GM04503 (cell line): ENCODE measurements around the gene LAMA5.

Experiments
- DNase-seq: peaks from one replicate; pipeline ENCODE4 v3.0.0-alpha.2; 2012; ENCODE audit warnings: low read depth

LAMA5 gene

DNA sequence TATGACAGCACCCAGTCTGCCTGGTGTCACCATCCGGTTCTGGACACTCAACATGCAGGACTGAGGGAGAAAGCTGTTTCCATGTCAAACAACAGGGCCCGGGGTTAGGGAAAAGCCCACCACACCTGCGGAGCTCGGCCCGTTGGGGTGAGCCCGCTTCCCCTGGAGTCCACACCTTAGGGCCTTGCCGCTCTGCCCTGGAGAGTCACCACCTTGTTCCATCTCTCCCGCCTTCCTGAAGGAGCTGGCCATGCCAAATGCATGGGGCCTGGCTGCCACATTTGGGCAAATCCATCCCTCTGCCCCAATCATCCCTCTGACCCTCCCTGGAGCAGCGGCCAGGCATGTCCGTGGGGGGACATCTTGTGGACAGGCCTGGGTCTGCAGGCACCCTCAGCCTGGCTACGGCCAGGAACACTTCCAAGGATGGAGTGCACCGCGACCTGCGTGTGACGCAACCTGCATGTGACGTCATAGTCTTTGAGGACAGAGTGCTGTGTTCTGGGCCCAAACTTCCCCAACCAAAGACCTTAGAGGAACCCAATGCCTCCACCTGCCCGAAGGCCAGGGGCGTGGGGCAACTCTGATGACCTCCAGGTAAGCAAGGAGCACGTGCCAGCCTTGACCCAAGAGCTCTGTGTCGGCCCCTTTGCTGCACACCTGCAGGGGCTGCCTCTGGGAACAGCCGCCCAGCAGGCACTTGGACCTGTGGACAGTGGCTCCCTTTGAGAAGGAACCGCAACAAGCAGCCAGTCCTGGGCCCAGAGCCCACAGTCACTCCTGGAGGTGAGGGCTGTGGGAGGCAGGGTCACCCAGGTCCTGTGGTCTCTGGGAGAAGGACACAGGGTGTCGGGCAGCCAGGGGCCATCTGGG, 38.2 kb upstream of the LAMA5 start:
- DNase-seq, result no peak

- no peak for DNase-seq
Measured at GRCh38 chr20:62404761-62405107, 37.6 kb upstream of the LAMA5 start.

DNA sequence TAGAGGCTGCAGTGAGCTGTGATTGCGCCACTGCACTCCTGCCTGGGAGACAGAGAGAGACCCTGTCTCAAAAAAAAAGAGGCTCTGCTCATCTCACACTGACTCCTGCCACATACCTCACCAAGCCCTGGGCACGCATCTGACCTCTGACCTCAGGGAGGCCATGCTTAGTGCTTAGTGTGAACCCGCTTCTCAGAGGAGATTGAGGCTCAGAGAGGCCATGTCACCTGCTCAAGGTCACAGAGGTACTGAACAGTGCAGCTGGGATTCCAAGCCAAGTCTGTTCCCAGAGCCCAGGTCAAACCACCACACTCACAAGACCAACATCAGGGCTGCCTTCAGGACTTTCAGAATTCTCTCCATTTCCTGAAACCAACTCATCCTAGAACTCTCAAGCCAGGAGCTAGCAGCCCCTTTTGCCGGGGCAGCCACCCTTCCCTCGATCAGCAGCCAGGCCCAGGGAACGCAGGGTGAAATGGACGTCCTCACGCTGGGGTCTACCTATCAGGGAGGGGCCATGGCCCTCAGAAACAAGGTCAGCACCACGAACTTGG, 37.1 kb upstream of the LAMA5 start:
- no peak for DNase-seq

DNA sequence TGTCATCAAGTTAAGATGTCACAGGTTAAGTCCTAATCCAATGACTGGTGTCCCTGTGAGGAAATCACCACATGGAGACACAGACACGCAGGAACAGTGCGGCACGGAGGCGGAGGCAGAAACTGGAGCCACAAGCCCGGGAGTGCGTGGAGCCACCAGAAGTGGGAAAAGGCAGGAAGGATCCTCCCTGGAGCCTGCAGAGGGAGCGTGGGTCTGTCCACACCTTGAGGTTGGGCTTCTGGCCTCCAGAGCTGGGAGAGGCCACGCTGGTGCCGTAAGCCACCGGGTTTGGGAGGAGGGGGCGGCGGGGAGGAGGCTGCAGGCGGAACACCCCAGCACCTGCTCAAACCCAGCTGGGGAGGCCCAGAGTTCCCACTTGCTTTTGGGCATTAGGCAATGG, 36.2 kb upstream of the LAMA5 start:
- DNase-seq, result no peak

- DNase-seq, result no peak
Measured at GRCh38 chr20:62402456-62403150, 35.5 kb upstream of the LAMA5 start.

DNA sequence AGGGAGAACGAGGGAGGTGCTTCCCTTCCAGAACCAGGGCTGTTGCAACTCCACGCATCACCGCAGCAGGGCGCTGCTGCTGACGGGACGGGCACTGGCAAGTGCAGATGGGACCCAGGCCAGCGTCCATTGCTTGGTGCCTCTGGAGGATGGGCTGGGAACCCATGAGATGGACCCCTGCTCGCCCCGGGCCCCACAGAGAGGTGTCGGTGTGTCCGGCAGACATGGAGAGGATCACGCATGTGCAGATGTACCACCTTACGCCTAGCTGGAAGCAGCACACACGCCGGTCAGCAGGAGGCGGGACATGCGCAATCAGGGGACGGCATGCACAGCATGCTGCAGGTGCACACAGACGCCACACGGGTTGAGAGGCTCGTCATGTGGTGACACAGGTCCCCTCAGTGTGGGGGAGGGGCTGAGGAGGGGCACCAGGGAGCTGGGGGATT, 34.2 kb upstream of the LAMA5 start:
- no peak for DNase-seq

DNA sequence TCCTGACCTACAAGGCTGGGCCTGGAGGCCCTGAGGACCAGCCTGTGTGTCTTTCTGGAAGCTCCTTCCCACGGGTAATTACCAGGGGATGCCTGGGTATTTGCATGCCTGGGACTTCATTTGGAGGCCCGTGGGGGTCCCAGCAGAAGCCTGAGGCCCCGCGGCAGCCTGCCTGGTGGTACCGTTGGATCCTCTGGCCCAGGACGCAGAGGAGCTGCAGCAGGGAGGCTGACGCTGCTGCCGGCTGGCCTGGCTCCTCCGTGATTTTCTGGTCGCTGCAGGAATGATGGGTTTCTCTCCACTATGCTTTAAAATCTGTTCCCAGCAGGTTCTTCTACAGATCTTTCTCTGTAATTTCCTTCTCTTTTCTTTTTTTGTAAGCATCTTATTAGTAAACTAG, 33.4 kb upstream of the LAMA5 start:
- no peak for DNase-seq

DNA sequence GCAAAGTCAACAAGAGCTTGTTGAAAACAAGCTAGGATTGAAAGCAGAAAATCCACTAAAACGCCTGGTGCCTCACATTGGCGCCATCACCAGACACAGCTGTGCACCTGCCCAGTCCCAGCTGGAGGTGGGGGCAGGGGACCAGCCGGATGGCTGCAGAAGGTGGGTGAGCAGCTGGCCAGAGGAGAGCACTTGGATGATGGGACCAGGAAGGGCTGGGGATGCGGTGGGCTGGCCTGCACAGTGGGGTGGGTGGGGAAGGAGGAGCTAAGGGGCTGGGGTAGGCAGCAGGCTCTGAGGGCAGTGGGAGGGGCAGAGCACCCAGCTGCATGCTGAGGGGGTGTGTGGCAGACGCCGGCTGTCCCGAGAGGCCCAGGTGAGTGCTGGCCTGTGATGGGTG, 32.9 kb upstream of the LAMA5 start:
- DNase-seq, result no peak

GRCh38 chr20:62398120-62398821, 31.2 kb upstream of the LAMA5 start:
- no peak for DNase-seq

DNA sequence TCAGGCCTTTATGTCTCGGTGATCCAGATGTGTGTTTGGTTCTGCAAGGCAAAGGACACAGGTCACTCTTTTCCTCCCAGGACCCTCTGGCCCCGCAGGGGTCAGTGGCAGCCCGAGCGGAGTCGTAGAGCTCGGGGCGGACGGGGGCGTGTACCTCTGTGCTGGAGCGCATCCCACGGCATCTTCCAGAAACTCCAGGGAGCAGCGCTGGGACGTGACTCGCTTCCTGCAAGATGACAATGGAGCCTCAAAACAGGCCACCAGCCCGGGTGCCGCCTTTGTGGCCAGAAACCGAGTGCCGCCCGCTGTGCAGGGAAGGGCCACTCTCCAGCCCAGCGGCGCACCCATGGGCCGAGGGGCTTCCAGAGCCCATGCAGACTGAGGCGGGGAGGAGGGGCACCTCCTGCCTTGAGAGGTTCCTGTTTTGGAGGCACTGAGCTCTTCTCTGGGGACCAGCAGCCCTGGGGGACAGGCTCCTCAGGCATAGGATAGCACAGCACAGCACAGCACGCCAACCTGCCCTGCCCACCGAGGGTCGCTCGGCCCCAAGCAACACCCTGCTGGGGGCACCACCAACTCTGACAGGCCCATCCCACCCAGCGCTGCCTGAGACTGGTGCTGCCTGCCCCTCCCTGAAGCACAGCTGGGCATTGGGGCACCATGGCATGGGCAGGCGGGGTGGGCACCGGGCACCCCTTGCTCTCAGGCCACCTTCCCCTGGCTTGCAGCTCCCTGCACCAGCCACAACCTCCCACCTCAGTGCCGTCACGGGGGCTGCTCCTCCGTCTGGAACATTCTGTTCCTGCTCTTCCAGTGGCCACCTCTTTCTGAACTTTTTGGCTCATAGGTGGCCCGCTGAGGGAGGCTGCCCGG, 29.5 kb upstream of the LAMA5 start:
- no peak for DNase-seq

DNA sequence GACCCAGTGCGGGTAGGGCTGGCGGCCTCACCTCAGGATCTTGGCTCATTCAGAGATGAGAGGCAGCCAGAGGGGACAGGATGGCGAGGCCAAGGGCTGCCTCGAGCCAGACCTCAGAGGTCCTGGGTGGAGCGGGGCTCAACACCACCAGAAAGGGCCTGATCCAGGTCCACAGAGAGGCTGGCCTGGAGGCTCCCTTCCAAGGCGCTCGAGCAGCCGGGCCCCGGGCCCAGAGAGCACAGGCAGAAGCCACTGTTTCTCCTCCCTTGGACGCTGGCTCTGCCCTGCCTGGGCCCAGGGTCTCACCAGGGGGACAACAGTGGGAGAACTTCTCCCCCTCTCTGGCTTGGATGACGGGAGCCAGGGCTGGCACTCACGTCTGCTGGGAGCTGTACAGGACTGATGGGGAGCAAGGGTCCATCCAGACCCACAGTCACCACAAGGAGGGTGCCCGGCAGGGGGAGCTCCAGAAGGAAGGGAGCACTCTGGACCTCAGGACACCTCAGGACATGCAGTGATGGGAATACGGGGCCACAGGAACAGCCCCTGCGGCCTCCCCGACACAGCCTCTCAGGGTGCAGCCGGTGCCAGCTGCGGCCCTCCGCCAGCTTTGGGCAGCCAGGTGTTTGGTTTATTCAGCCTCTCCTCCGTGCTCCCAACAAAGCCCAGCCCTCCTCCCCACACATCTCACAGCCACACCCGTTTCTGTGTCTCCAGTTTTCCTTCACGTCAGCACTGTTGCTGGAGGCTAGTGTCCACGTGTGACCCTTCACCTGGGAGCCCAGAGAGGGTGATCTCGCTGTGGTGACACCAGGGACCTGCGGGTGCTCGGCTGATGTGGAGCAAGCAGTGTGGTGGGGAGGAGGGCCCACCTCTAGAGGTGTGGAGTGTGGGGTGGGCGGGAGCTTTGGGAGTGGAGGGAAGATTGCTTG, 28.5 kb upstream of the LAMA5 start:
- no peak for DNase-seq

DNA sequence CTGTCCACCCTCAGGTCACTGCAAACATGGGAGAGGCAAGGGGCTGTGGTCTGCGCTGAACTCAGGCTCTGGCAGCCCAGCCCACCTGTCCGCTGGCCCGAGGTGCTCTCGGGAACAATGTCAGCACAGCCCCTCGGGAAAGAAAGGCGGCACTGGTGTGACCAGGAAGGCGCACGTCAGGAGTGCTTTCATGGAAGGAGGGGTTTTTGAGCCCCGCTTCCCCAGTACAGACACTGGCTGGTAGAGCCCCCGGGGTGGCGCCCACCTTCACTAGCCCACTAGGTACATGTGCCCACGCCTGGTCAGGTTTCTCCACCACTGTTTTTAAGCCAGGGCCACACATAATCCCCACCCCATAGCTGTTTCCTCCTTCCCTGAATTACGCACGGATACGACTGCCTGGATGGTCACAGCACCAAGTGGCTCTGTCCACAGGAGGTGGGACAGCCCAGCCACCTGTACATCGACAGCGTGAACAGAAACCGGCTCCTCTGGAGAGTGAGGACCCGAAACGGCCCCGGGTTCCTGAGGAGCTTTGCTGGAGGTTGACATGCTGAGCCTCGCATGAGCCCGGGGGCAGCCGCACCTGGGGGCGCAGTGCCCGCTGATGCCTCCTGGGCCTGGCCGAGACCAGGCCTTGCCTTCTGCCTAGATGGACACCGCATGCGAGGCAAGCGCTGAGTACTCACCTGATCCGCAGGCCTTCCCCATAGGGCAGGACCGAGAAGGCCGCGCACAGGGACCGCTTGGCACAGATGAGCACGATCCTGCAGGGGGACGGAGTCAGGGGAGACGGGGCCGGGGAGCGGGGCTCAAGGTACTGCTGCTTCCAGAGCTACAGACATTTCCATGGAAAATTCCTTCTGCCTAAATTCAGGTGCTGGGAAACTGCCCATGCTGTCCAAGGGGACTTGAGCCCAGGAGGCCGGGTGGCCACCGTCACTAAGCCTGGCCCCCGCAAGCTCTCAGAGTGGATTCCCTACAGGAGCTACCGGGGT, 27.4 kb upstream of the LAMA5 start:
- no peak for DNase-seq

DNA sequence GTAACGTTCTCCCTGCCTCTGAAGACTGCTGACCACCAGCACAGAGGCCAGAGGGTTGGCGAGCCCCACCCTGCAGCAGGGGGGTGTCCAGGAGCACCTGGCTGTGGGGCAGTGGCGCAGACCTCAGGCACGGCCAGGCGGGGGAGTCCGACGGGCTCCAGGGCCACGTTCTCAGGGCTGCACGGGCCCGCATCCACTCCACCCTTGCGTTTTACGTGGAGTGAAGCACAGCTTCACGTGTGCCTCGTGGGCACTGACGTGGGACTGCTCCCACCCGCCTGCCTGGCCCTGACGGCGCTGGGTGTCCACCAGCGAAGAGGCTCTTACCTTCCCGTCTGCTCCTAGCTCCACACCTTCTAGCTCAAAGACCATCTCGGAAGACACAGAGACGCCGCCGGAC, 26.7 kb upstream of the LAMA5 start:
- no peak for DNase-seq

DNA sequence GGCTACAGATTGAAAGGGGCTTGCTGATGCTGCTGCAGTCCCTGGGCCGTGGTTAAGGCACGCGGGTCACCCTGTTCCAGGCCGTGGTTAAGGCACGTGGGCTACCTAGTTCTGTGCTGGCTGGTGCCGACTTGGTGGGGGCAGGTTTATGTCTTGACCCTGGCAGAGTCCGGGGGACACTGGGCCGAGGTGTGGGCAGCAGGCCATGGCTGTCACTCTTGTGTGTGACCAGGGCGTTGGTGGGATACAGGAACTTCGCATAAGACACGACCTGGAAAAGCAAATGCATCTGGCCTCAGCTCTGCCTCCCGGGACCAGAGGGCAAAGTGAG, 26.2 kb upstream of the LAMA5 start:
- DNase-seq, result no peak

GRCh38 chr20:62392621-62393334, 25.7 kb upstream of the LAMA5 start:
- no peak for DNase-seq

DNA sequence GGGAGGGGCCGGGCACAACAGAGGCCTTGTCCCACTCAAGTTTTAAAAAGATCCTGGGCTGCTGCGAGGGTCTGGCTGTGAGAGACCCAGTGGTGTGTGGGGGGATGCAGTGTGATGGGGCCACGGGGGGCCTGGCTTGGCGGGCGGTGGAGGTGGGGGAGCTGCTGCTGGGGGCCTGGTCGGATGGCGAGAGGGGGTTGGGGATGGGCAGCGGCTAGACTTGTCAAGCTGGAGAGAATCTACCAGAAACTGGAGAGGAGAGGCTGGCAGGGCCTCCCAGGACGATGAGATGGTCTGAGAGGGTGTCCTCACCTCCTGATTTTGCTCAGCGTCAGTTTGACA, 24.9 kb upstream of the LAMA5 start:
- DNase-seq, result no peak

DNA sequence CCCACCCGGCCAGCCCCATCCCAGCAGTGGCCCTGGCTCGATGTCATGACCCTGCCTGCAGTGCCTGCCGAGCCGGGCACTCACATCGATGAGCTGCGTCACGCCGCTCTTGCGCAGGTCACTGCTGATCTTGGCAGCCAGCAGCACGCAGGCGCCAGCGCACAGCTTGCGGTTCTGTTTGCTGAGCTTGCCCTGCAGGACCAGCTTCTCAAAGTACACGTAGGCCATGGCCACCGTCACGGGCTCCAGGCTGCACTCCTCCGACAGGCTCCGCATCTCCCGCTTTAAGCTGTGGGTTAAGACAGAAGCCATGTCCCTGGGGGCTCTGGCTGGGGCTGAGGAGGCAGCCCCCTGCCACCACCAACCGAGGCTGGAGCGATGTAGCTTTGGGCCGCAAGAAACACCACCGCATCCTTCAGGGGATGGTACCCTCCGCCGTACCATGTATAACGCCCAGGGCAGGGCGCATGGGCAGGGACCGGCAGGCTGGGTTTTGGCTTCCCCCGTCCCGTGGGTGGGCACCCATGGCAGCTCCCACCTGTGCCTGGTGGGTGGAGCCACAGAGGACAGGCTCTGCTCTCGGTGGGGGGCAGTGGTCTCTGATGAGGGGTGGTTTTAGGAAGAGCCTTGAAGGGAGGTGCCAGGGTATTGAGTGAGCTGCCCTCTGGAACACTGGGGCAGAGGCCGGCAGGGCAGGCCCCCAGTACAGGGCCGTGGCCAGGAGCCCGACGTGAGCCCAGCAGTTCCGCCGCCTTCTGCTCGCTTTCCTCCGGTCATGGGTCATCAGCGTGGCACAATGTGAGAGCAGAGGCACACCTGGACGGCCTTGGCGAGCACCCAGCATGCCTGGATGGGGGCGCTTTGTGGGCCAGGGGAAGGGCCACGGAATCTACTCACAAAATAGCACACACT, 24.3 kb upstream of the LAMA5 start:
- DNase-seq, result no peak
